Measurements from ENCODE around the gene MRPL11.

GRCh38 chr11:66443602-66444001 is 5.0 kb upstream of the MRPL11 start:
- TF ChIP-seq CTCF (IDR thresholded peaks at IDR 0.05) (no peak), POLR2A (IDR thresholded peaks at IDR 0.05) (no peak)

All from Peyer's patch (tissue), 4 donors.